Measurements from ENCODE around the gene CD83.
"Not testable (repeated sequence)": the region's sequence is repeated elsewhere in the genome, so short reads cannot be mapped to it uniquely, and the experiment has no call there.

CD83 gene, protein sequence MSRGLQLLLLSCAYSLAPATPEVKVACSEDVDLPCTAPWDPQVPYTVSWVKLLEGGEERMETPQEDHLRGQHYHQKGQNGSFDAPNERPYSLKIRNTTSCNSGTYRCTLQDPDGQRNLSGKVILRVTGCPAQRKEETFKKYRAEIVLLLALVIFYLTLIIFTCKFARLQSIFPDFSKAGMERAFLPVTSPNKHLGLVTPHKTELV

GRCh38 chr6:14117158-14118090 is at the start of gene CD83:
CD83 (plus strand) TSS chr6:14117772; CDS start chr6:14117812, 40 bp downstream.
- peak; percentile 32 for DNase-seq (ENCODE audit: low read depth)
- H3K4me3 ChIP-seq (ENCODE audit: control insufficient read depth, low read depth, low read length) = peak within 1 kb of the TSS; percentile 59
- TF ChIP-seq CTCF (conservative IDR thresholded peaks at IDR 0.05; ENCODE audit: control insufficient read depth, insufficient read depth, low read depth, low read length) = no peak

DNA sequence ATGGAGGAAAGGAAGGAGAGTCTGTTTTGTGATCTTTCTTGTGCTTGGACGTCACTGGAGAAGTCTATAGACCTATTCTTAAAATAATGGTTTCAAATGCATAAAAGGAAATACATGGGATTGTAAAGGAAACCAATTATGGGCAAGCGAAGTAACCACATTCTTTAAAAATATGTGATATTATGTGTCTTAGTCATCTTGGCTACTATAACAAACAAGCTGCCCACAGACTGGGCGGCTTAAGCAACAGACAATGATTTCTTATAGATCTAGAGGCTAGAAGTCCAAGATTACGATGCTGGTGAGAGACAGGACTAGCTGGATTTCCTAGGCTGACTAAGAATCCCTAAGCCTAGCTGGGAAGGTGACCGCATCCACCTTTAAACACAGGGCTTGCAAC is 49.4 kb upstream of the CD83 start:
- H3K4me3 ChIP-seq (ENCODE audit: control insufficient read depth, low read depth, low read length) = no peak overlapping the region
- DNase-seq (ENCODE audit: low read depth) = peak; percentile 57
- TF ChIP-seq CTCF (conservative IDR thresholded peaks at IDR 0.05; ENCODE audit: control insufficient read depth, insufficient read depth, low read depth, low read length) = no peak

- TF ChIP-seq CTCF (conservative IDR thresholded peaks at IDR 0.05; ENCODE audit: control insufficient read depth, insufficient read depth, low read depth, low read length) = no peak
- no peak overlapping the region for H3K4me3 ChIP-seq (ENCODE audit: control insufficient read depth, low read depth, low read length)
- no peak for DNase-seq (ENCODE audit: low read depth)
Measured at GRCh38 chr6:14068623-14069022, 48.9 kb upstream of the CD83 start.

DNA sequence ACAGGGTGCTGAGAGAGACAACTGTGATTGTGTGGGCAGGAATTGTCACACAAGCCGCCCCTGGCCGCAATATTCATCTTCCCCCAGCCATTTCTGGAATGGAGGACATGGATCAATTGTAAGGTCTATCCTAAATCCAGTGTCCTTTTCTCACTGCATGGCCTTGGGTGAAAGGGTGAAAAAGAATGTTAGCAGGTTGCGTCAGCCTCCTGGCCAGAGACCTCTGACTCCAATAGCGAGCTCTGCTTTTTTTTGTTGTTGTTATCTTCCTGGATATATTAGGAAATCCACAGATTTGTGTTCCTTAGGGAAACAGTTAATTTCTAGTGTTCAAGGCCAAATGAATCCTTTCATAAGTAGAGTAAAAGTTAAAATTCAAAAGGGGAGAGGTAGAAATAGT is 47.1 kb upstream of the CD83 start:
- no peak for TF ChIP-seq CTCF (conservative IDR thresholded peaks at IDR 0.05; ENCODE audit: control insufficient read depth, insufficient read depth, low read depth, low read length)
- no peak for DNase-seq (ENCODE audit: low read depth)
- no peak overlapping the region for H3K4me3 ChIP-seq (ENCODE audit: control insufficient read depth, low read depth, low read length)

- DNase-seq (ENCODE audit: low read depth) = peak; percentile 41
- H3K4me3 ChIP-seq (ENCODE audit: control insufficient read depth, low read depth, low read length) = no peak overlapping the region
- TF ChIP-seq CTCF (conservative IDR thresholded peaks at IDR 0.05; ENCODE audit: control insufficient read depth, insufficient read depth, low read depth, low read length) = no peak
Measured at GRCh38 chr6:14072084-14072483, 45.5 kb upstream of the CD83 start.

GRCh38 chr6:14073561-14074354 is 43.8 kb upstream of the CD83 start:
- DNase-seq (ENCODE audit: low read depth); H3K4me3 ChIP-seq (ENCODE audit: control insufficient read depth, low read depth, low read length): not testable (repeated sequence)
